ENCODE results near the gene DDX47. TPM values are rescaled to one million over a fixed set of nuclear protein-coding genes. Genes with fewer than 3 reads are reported as not detected.

The DDX47 gene
- total and polyA plus RNA-seq, 9 of the 15 experiments (the other 6 are each of a cell fraction or from before 2014, with no cell fraction given) = 39.4 to 186 (median 64.4) TPM

- 0 out of 2 replicates have a peak, but pooled peaks have one; percentile 47 for TF ChIP-seq HDAC2 (IDR thresholded peaks at IDR 0.05)
- no peak for TF ChIP-seq CREB3 (tag; conservative IDR thresholded peaks at IDR 0.05; ENCODE audit: low read depth)
- TF ChIP-seq ZNF316 (IDR thresholded peaks at IDR 0.05) = peak; percentile 86
- peak; percentile 75 for TF ChIP-seq DPF2 (IDR thresholded peaks at IDR 0.05)
- TF ChIP-seq CBFA2T3 (IDR thresholded peaks at IDR 0.05) = peak; percentile 39; the same call in 1 of the 2 replicates
- TF ChIP-seq, protein P1, sequence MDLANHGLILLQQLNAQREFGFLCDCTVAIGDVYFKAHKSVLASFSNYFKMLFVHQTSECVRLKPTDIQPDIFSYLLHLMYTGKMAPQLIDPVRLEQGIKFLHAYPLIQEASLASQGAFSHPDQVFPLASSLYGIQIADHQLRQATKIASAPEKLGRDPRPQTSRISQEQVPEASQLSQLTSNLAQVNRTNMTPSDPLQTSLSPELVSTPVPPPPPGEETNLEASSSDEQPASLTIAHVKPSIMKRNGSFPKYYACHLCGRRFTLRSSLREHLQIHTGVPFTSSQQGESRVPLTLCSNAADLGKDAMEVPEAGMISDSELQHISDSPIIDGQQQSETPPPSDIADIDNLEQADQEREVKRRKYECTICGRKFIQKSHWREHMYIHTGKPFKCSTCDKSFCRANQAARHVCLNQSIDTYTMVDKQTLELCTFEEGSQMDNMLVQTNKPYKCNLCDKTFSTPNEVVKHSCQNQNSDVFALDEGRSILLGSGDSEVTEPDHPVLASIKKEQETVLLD (IDR thresholded peaks at IDR 0.05) = no peak
- peak; percentile 43 to 66; a peak in 1 of 4 replicates for TF ChIP-seq TRIM24 (IDR thresholded peaks at IDR 0.05)
- TF ChIP-seq ZNF197 (CRISPR knock-in tag; IDR thresholded peaks at IDR 0.05; ENCODE audit: low read depth) = no peak
- TF ChIP-seq EP300 (IDR thresholded peaks at IDR 0.05; ENCODE audit: low read length) = peak; percentile 41; the same call in 1 of the 2 replicates
- no peak for TF ChIP-seq JUND (IDR thresholded peaks at IDR 0.05; ENCODE audit: borderline replicate concordance, low read depth, low read length)
- peak; percentile 58; the same call in 1 of the 3 replicates for TF ChIP-seq JUND (tag; IDR thresholded peaks at IDR 0.05; ENCODE audit: borderline replicate concordance, low read depth, low read length)
- no peak for TF ChIP-seq ZNF57 (CRISPR knock-in tag; IDR thresholded peaks at IDR 0.05)
- no peak for TF ChIP-seq OTX1 (CRISPR knock-in tag; IDR thresholded peaks at IDR 0.05)
- TF ChIP-seq HMBOX1 (IDR thresholded peaks at IDR 0.05) = peak; percentile 91
- no peak for TF ChIP-seq SMC3 (conservative IDR thresholded peaks at IDR 0.05; ENCODE audit: insufficient read depth, low read depth, low read length)
- peak; percentile 58 for TF ChIP-seq CEBPB (tag; IDR thresholded peaks at IDR 0.05)
- TF ChIP-seq HDAC1 (IDR thresholded peaks at IDR 0.05) = peak in 1 of 2 experiments; percentile 74; a peak in 2 of 4 replicates
- peak; percentile 81 for TF ChIP-seq NFE2 (IDR thresholded peaks at IDR 0.05; ENCODE audit: low read depth)
- TF ChIP-seq STAT6 (CRISPR knock-in tag; IDR thresholded peaks at IDR 0.05) = no peak
- TF ChIP-seq MAFF (IDR thresholded peaks at IDR 0.05; ENCODE audit: low read length) = peak; percentile 55; the same call in 1 of the 2 replicates
- TF ChIP-seq RCOR1 (IDR thresholded peaks at IDR 0.05; ENCODE audit: borderline replicate concordance in 1 of 2, low read depth in 2 of 2, low read length in 2 of 2) = peak in 1 of 2 experiments; percentile 76; a peak in 1 of 4 replicates
- TF ChIP-seq CEBPG (CRISPR knock-in tag; IDR thresholded peaks at IDR 0.05) = no peak
- peak in 1 of 2 experiments; percentile 50; a peak in 2 of 4 replicates for TF ChIP-seq CEBPG (tag; conservative IDR thresholded peaks at IDR 0.05 in 1 of 2, IDR thresholded peaks at IDR 0.05 in 1 of 2)
- peak; percentile 43; the same call in 1 of the 2 replicates for TF ChIP-seq NCOA1 (IDR thresholded peaks at IDR 0.05; ENCODE audit: low read depth)
Observed at GRCh38 chr12:12800406-12801180, 12.6 kb upstream of the DDX47 start (continued).
